ENCODE data around the gene LPCAT1. TPM values are rescaled to one million over a fixed set of nuclear protein-coding genes. Genes with fewer than 3 reads are reported as not detected.
A peak's percentile ranks its signal among the peaks of the same experiment; 100 is the strongest.
"Not testable (repeated sequence)": the region's sequence is repeated elsewhere in the genome, so short reads cannot be mapped to it uniquely, and the experiment has no call there.

The LPCAT1 gene
- total RNA-seq, 1 donor from 2014 or later: 108 TPM

- TF ChIP-seq EZH2 (IDR thresholded peaks at IDR 0.05) (no peak), EZH2phosphoT487 (IDR thresholded peaks at IDR 0.05) (no peak)
- TF ChIP-seq, protein P1, sequence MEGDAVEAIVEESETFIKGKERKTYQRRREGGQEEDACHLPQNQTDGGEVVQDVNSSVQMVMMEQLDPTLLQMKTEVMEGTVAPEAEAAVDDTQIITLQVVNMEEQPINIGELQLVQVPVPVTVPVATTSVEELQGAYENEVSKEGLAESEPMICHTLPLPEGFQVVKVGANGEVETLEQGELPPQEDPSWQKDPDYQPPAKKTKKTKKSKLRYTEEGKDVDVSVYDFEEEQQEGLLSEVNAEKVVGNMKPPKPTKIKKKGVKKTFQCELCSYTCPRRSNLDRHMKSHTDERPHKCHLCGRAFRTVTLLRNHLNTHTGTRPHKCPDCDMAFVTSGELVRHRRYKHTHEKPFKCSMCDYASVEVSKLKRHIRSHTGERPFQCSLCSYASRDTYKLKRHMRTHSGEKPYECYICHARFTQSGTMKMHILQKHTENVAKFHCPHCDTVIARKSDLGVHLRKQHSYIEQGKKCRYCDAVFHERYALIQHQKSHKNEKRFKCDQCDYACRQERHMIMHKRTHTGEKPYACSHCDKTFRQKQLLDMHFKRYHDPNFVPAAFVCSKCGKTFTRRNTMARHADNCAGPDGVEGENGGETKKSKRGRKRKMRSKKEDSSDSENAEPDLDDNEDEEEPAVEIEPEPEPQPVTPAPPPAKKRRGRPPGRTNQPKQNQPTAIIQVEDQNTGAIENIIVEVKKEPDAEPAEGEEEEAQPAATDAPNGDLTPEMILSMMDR (IDR thresholded peaks at IDR 0.05): no peak
- Histone ChIP-seq H3K9ac (no peak overlapping the region), H3K9me3 (ENCODE audit: low read depth) (no peaks in the 10 kb centered on the region), H2AFZ (replicated peaks) (no peak overlapping the region), H3K27me3 (no peaks in the 10 kb centered on the region), H3F3A (ENCODE audit: low read depth) (peaks cover 13% of the 10 kb centered on the region), H4K20me1 (ENCODE audit: low read depth) (peaks cover 94% of the 10 kb centered on the region), H3K4me1 (peaks cover 20% of the 10 kb centered on the region), H3K4me3 (no peak overlapping the region), H3K79me2 (ENCODE audit: low read depth) (peaks cover 88% of the 10 kb centered on the region), H3K4me2 (no peak overlapping the region), H3K27ac (no peak overlapping the region), H3K36me3 (no peaks in the 10 kb centered on the region)
- DNase-seq (ENCODE audit: low spot score): no peak
- Mint-ChIP-seq H3K27me3 (ENCODE audit: insufficient read depth, low read depth) (no peaks in the 10 kb centered on the region), H3K4me3 (peak overlapping the region; percentile 24), H3K36me3 (peaks cover 16% of the 10 kb centered on the region), H3K4me1 (peaks cover 33% of the 10 kb centered on the region), H3K27ac (peak overlapping the region; percentile 69), H3K9me3 (no peaks in the 10 kb centered on the region)
Measured at GRCh38 chr5:1515921-1516571, 7.7 kb downstream of the LPCAT1 start.

DNA sequence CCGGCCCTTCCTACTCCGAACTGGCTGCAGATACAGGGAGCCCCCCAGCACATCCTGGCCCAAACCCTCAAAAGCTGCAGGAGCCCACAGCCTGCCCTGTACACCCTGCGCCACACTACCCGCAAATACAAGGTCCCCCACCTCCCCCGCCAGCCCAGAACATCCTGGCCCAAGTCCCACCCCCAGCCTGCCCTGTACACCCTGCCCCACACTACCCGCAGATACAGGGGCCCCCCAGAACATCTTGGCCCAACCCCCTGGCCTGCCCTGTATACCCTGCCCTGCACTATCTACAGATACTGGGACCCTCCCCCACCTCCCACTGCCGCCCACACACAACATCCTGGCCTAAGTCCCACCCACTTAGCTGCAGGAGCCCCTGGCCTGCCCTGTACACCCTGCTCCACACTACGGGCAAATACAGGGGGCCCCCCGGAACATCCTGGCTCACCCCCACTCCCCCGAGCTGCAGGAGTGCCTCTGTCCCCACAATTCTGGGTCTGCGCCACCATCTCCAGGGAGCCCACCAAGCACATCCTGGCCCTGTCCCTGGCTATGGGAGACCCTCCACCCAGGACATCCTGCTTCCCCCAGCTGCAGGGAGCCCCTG is 8.3 kb downstream of the LPCAT1 start:
- Histone ChIP-seq H2AFZ (replicated peaks) (no peak overlapping the region), H3K4me3 (peak overlapping the region; percentile 24), H3K36me3 (no peaks in the 10 kb centered on the region), H3K9ac (no peak overlapping the region), H3K27ac (peak overlapping the region; percentile 53), H3K4me1 (peaks cover 20% of the 10 kb centered on the region), H3K4me2 (peak overlapping the region; percentile 63), H4K20me1 (ENCODE audit: low read depth) (peaks cover 97% of the 10 kb centered on the region), H3F3A (ENCODE audit: low read depth) (peaks cover 13% of the 10 kb centered on the region), H3K27me3 (no peaks in the 10 kb centered on the region), H3K9me3 (ENCODE audit: low read depth) (no peaks in the 10 kb centered on the region), H3K79me2 (ENCODE audit: low read depth) (peaks cover 90% of the 10 kb centered on the region)
- Mint-ChIP-seq H3K27me3 (ENCODE audit: insufficient read depth, low read depth) (no peaks in the 10 kb centered on the region), H3K4me1 (peaks cover 33% of the 10 kb centered on the region), H3K36me3 (peaks cover 14% of the 10 kb centered on the region), H3K27ac (no peak overlapping the region), H3K9me3 (no peaks in the 10 kb centered on the region), H3K4me3 (no peak overlapping the region)
- no peak for DNase-seq (ENCODE audit: low spot score)
- no peak for TF ChIP-seq EZH2 (IDR thresholded peaks at IDR 0.05)
- no peak for TF ChIP-seq EZH2phosphoT487 (IDR thresholded peaks at IDR 0.05)
- TF ChIP-seq, protein P1 (IDR thresholded peaks at IDR 0.05): no peak

GRCh38 chr5:1514819-1515310 is 8.9 kb downstream of the LPCAT1 start:
- H3K36me3 ChIP-seq; H3K27me3 ChIP-seq; H3K27me3 Mint-ChIP-seq (ENCODE audit: insufficient read depth, low read depth); H2AFZ ChIP-seq (replicated peaks); H3K4me3 Mint-ChIP-seq; H3K27ac Mint-ChIP-seq; H3K9ac ChIP-seq; H3K9me3 Mint-ChIP-seq; H3K9me3 ChIP-seq (ENCODE audit: low read depth): not testable (repeated sequence)
- peaks cover 20% of the 10 kb centered on the region for H3K4me1 ChIP-seq
- H3K4me1 Mint-ChIP-seq: peaks cover 37% of the 10 kb centered on the region
- H3K4me2 ChIP-seq: peak overlapping the region; percentile 63
- H3K4me3 ChIP-seq: peak overlapping the region; percentile 24
- peaks cover 16% of the 10 kb centered on the region for H3K36me3 Mint-ChIP-seq
- H3F3A ChIP-seq (ENCODE audit: low read depth): peaks cover 13% of the 10 kb centered on the region
- H3K27ac ChIP-seq: peak overlapping the region; percentile 53
- H3K79me2 ChIP-seq (ENCODE audit: low read depth): peaks cover 90% of the 10 kb centered on the region
- H4K20me1 ChIP-seq (ENCODE audit: low read depth): peaks cover 97% of the 10 kb centered on the region
- DNase-seq (ENCODE audit: low spot score): peak; percentile 69

Measured in neural progenitor cell (in vitro differentiated cells).